Heart left ventricle (tissue), 16 donors: ENCODE results near the gene OXLD1. TPM values are rescaled to one million over a fixed set of nuclear protein-coding genes. Genes with fewer than 3 reads are reported as not detected.

Experiments
- ATAC-seq, 4 donors: fragments of 200-7000 bp; cut with Tn5 transposase; one replicate each; pipeline ENCODE4 v1.9.1; 2020 to 2022; ENCODE audit warnings: moderate library complexity in 4 of 4, mild to moderate bottlenecking in 3 of 4, moderate number of reproducible peaks in 1 of 4
- DNase-seq, 5 donors: peaks; one replicate each; pipeline ENCODE4 v3.0.0-alpha.2; 2020
- H3K27ac ChIP-seq, 12 donors: fragments of 200-600 bp; sonication (generic) in 4 of 12; one replicate each; pipeline versions ENCODE4 v1.5.0 to v1.8.0; 2016 to 2022; ENCODE audit warnings: mild to moderate bottlenecking in 2 of 12
- H3K27me3 ChIP-seq, 9 donors: fragments of 200-600 bp; sonication (generic) in 2 of 9; one replicate each; pipeline versions ENCODE4 v1.5.1 to v1.8.0; 2016 to 2022; ENCODE audit warnings: mild to moderate bottlenecking in 3 of 9
- H3K36me3 ChIP-seq, 9 donors: fragments of 200-600 bp; sonication (generic) in 2 of 9; one replicate each; pipeline versions ENCODE4 v1.5.0 to v1.8.0; 2018 to 2022; ENCODE audit warnings: mild to moderate bottlenecking in 2 of 9
- H3K4me1 ChIP-seq, 12 donors: fragments of 200-600 bp; sonication (generic) in 4 of 12; one replicate each; pipeline versions ENCODE4 v1.5.0 to v1.8.0; 2016 to 2022; ENCODE audit warnings: mild to moderate bottlenecking in 3 of 12
- H3K4me3 ChIP-seq, 12 donors: fragments of 200-600 bp; sonication (generic) in 4 of 12; one replicate each; pipeline versions ENCODE4 v1.5.0 to v1.8.0; 2017 to 2022; ENCODE audit warnings: mild to moderate bottlenecking in 9 of 12, moderate library complexity in 4 of 12
- H3K9me3 ChIP-seq, 12 donors: fragments of 200-600 bp; sonication (generic) in 4 of 12; one replicate each; pipeline versions ENCODE4 v1.5.0 to v1.8.0; 2016 to 2022; ENCODE audit warnings: mild to moderate bottlenecking in 1 of 12
- CTCF ChIP-seq, 12 donors: fragments of 200-600 bp; sonication (generic) in 4 of 12; IDR thresholded peaks; one replicate each; pipeline versions ENCODE4 v1.5.0 to v1.8.0; 2018 to 2022; ENCODE audit warnings: antibody characterized with exemption in 12 of 12, mild to moderate bottlenecking in 5 of 12
- POLR2A ChIP-seq, 2 donors: fragments of 450-650 bp; IDR thresholded peaks; one replicate each; pipeline ENCODE4 v1.6.1; 2017; ENCODE audit warnings: antibody characterized with exemption in 2 of 2, mild to moderate bottlenecking in 2 of 2, moderate library complexity in 2 of 2
- WGBS, 4 donors: extraction: QIAGEN DNeasy Blood & Tissue Kit in 2 of 4; methylation state at CpG; one replicate each; pipeline versions ENCODE4 v1.1.5 to v1.1.7; 2013 to 2018; 5-methylcytosine and 5-hydroxymethylcytosine counted together
- intact Hi-C, 10 donors: fragments of 100-400 bp; cut with DNase I; formaldehyde crosslinking; loops; one replicate each; pipeline versions ENCODE4 v1.11.1 to v1.14.2; 2022
- polyA plus RNA-seq, 2 donors: library from polyadenylated mRNA; stranded (reverse); fragments of 200-250 nt; gene quantifications; one replicate each; pipeline ENCODE4 v1.2.3, GENCODE V29; 2013
- total RNA-seq, 9 donors: library from RNA; depleted of rRNA in 2 of 9; stranded (reverse); fragments of >200 nt in 2 of 9; fragmentation: NEBNext Ultra II Directional in 3 of 9; extraction: Animal tissue kit (Norgen Biotek cat#: 25700) in 3 of 9; gene quantifications; one replicate each; pipeline versions ENCODE4 v1.1.0 to v1.2.4, GENCODE V29; 2016 to 2023
- donor health status: ischemic (EF 13 %, LVEDD 7.1; RV severe dilation, severe dysfunction).
- donor health status: healthy with polysubstance abuse.
- donor health status: DM: no; HTN: yes; CAD: no.
- donor health status: DM: no; HTN: no; CAD: no.
- donor health status: ischemic (EF 25% LVEDD 6.9; RV normal size, moderate dysfunction).
- donor health status: ischemic (EF 25% LVEDD 5.7; RV mildly dilated, moderate dysfunction).
- donor health status: healthy.
- donor health status: DM: yes; HTN: yes; CAD: no.
- donor health status: ischemic (EF 35%, LVEDD 5.7; RV mildly dilated, moderate dysfunction).
- donor health status: nonischemic (EF 11% LVEDD 7.7; RV severe dilation, severe dysfunction).
- donor health status: DM: yes; HTN: yes; CAD: no.
- donor health status: PGD.
- donor health status: ischemic (EF 29% LVEDD 5.4; RV normal size, mild dysfunction).
- donor health status: nonischemic (EF 23%, LVEDD 6.1; RV moderate dilation, normal function).

The OXLD1 gene
- total and polyA plus RNA-seq, 11 donors: 16.9 to 42.9 (median 22.1) TPM

- peak within 1 kb of the TSS; percentile 73 to 97 (median 95) for H3K27ac ChIP-seq
- DNase-seq (peak; percentile 86 to 94 (median 89)), ATAC-seq (peak; percentile 48 to 93 (median 88))
- intact Hi-C loops: loop anchor here in 3 of 10 donors (2.0 kb wide), 2 partner anchors 28 to 30 kb away; partner anchors contain the start of genes CCDC137 (in 2 of the 3) and OXLD1 (in 2 of the 3)
- TF ChIP-seq POLR2A (IDR thresholded peaks at IDR 0.05) (peak; percentile 37 to 39), CTCF (IDR thresholded peaks at IDR 0.05) (peak in 1 of 12 donors; percentile 8)
- peak within 1 kb of the TSS; percentile 71 to 100 (median 92) for H3K4me3 ChIP-seq
- H3K9me3 ChIP-seq: no peaks in the 10 kb centered on the region
- 0 to 1% (median 1%) methylated on average over 44 to 77 of the region's 77 CpGs for WGBS, 4 donors
- peaks cover 10 to 48% (median 32%) of the 10 kb centered on the region in 12 donors for H3K4me1 ChIP-seq
- H3K27me3 ChIP-seq: no peaks in the 10 kb centered on the region
- H3K36me3 ChIP-seq: peaks cover 0 to 12% (median 0%) of the 10 kb centered on the region in 9 donors
These were observed 29.7 kb downstream of the OXLD1 start, which contains the start of the genes NPLOC4 and TSPAN10 for GRCh38 chr17:81636505-81637288. Gene NPLOC4, minus strand, starts transcription at chr17:81637112. Its CDS starts 182 bp downstream, at chr17:81636930. Gene TSPAN10, plus strand, starts transcription at chr17:81637196. Its CDS starts 5,217 bp downstream, at chr17:81642413.

- DNase-seq (no peak), ATAC-seq (peak in 3 of 4 donors; percentile 11 to 70 (median 70))
- Histone ChIP-seq H3K36me3 (peaks cover 0 to 16% (median 0%) of the 10 kb centered on the region in 9 donors), H3K27me3 (no peaks in the 10 kb centered on the region), H3K4me1 (peaks cover 10 to 48% (median 32%) of the 10 kb centered on the region in 12 donors), H3K9me3 (no peaks in the 10 kb centered on the region), H3K27ac (peak overlapping the region; percentile 73 to 97 (median 95)), H3K4me3 (peak overlapping the region; percentile 71 to 100 (median 92))
- WGBS, 4 donors: 24 to 33% (median 29%) methylated on average over 17 to 18 of the region's 18 CpGs
- intact Hi-C loops: loop anchor here in 3 of 10 donors (2.0 kb wide), 2 partner anchors 29 to 31 kb away; partner anchors contain the start of genes CCDC137 (in 2 of the 3) and OXLD1 (in 2 of the 3)
- TF ChIP-seq CTCF (IDR thresholded peaks at IDR 0.05): no peak
- no peak for TF ChIP-seq POLR2A (IDR thresholded peaks at IDR 0.05)
These were observed 30.4 kb downstream of the OXLD1 start for GRCh38 chr17:81635973-81636504.

- no peaks in the 10 kb centered on the region for H3K9me3 ChIP-seq
- DNase-seq (no peak), ATAC-seq (no peak)
- peaks cover 10 to 48% (median 32%) of the 10 kb centered on the region in 12 donors for H3K4me1 ChIP-seq
- intact Hi-C loops: no loop called here
- no peaks in the 10 kb centered on the region for H3K27me3 ChIP-seq
- 76 to 96% (median 89%) methylated on average over 4 to 5 of the region's 5 CpGs for WGBS, 4 donors
- no peak for TF ChIP-seq POLR2A (IDR thresholded peaks at IDR 0.05)
- TF ChIP-seq CTCF (IDR thresholded peaks at IDR 0.05): no peak
- peak overlapping the region in 5 of 12 donors; percentile 93 to 97 (median 95) for H3K27ac ChIP-seq
- peaks cover 0 to 16% (median 3%) of the 10 kb centered on the region in 9 donors for H3K36me3 ChIP-seq
- H3K4me3 ChIP-seq: peak overlapping the region in 10 of 12 donors; percentile 71 to 100 (median 93)
These were observed 31.0 kb downstream of the OXLD1 start for GRCh38 chr17:81635431-81635830.

GRCh38 chr17:81631482-81631881 is 34.9 kb downstream of the OXLD1 start:
- ATAC-seq (no peak), DNase-seq (peak in 1 of 5 donors; percentile 7)
- Histone ChIP-seq H3K9me3 (no peaks in the 10 kb centered on the region), H3K4me3 (no peak overlapping the region), H3K27me3 (no peaks in the 10 kb centered on the region), H3K27ac (no peak overlapping the region), H3K4me1 (peaks cover 10 to 41% (median 27%) of the 10 kb centered on the region in 12 donors), H3K36me3 (peaks cover 0 to 55% (median 38%) of the 10 kb centered on the region in 9 donors)
- 66 to 84% (median 69%) methylated on average over 7 of the region's 7 CpGs for WGBS, 4 donors
- intact Hi-C loops: no loop called here
- TF ChIP-seq POLR2A (IDR thresholded peaks at IDR 0.05) (no peak), CTCF (IDR thresholded peaks at IDR 0.05) (no peak)
